WTC11 (cell line): Measurements from ENCODE around the gene GFRAL.

Source experiments
- CTCF ChIP-seq: fragments of 200-600 bp; IDR thresholded peaks from 2 replicates; pipeline ENCODE4 v1.8.0; 2022; ENCODE audit warnings: antibody characterized with exemption
- MAX ChIP-seq: sonication (generic); formaldehyde crosslinking; IDR thresholded peaks from 2 replicates; pipeline ENCODE4 v1.8.0; 2022; ENCODE audit warnings: mild to moderate bottlenecking, missing genetic modification reagents
- RELA ChIP-seq: sonication (generic); formaldehyde crosslinking; IDR thresholded peaks from 2 replicates; pipeline ENCODE4 v1.8.1; 2022; ENCODE audit warnings: missing genetic modification reagents, mild to moderate bottlenecking, borderline replicate concordance
- ZBTB43 ChIP-seq: sonication (generic); formaldehyde crosslinking; IDR thresholded peaks from 2 replicates; pipeline ENCODE4 v1.8.1; 2023; ENCODE audit warnings: mild to moderate bottlenecking, missing genetic modification reagents

GRCh38 chr6:55397986-55398385 lies 70.7 kb downstream of the GFRAL start:
- no peak for TF ChIP-seq MAX (CRISPR knock-in tag)
- TF ChIP-seq CTCF = no peak
- TF ChIP-seq RELA (CRISPR knock-in tag) = no peak
- no peak for TF ChIP-seq ZBTB43 (CRISPR knock-in tag)
